HTR-8/SVneo (cell line): ENCODE results near the gene MEF2A.
"Not testable (repeated sequence)": the region's sequence is repeated elsewhere in the genome, so short reads cannot be mapped to it uniquely, and the experiment has no call there.

ENCODE experiments used
- DNase-seq: peaks from one replicate; pipeline ENCODE4 v3.0.0; 2011; ENCODE audit warnings: low spot score, mixed read lengths; ENCODE audit not compliant: insufficient read length
- FAIRE-seq: peaks from 2 replicates; lab custom pipeline; 2011; peaks lifted over from hg19 to GRCh38; lab: Jason Lieb, UNC

MEF2A gene

DNA sequence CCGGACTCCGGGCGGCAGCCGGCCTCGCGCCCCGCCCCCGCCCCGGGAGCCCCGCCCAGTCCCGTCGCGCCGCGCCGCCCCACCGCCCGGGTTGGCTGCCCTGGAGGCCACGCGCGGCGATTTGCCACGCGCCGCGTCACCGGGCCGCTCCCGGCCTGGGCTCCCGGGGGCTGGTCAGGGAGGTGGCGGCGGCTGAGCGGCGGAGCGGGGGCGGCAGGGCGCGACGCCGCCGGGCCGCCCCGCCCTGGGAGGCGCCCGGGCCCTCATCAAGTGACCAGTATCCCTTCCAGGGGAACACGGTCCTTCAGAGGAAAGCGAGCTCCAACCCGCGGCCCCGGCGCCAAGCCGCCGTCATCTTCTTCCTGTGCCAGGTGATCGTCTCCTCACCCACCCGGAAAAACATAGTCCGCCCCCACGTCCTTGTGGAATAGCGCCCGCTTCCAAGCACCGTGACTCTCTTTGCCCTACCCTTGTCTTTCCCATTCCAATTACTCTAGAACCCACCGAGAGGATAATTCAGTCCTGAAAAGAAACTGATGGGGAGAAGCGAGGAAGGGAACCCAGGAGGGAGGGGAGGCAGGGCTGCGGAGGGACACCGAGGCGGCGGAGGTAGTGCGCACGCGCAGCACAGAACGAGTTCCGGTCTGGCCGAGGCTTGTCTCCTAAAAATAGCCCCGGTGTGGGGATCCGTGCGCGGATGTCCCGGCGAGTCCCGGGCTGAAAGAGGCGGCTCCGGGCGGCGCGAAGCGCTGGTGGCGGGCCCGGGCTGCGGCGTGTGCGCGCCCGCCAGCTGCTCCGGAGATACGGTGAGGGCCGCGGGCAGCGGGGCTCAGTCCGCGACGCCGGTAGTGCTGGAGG lies at the start of gene MEF2A:
MEF2A (plus strand) TSS at position 686 of the 858 bp plus-strand sequence. CDS start 67,136 bp downstream, outside the sequence.
- peak; percentile 40 for FAIRE-seq
- DNase-seq: peak; percentile 89

DNA sequence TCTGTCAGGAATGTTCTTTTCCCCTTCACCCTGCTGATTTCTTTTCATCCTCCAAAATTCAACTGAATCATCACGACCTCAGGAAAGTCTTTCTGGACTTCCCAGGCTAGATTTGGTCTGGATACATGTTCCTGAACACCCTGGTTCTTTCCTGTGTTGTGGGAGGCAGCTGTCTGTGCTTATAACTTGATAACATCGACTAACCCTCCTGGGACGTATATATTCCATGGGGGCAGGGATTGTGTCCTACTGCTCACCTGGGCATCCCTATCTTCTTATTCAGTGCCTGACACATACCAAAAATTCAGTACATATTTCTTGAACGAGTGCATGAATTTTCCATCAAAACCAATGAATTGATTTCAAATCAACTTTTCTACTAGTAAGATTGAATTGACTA lies 47.6 kb upstream of the MEF2A start:
- FAIRE-seq (no peak), DNase-seq (no peak)

DNA sequence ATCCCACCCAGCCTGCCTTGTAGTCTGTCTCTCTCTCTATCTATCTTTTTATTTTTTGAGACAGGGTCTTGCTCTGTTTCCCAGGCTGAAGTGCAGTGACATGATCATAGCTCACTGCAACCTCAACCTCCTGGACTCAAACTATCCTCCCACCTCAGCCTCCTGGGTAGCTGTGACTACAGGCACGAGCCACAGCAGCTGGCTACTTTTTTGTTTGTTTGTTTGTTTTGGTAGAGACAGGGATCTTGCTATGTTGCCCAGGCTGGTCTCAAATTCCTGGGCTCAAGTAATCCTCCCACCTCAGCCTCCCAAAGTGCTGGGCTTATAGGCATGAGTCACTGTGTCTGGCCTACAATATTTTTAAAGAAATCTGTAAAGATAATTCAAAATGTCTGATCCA lies 46.4 kb upstream of the MEF2A start:
- not testable (repeated sequence) for DNase-seq, FAIRE-seq

DNA sequence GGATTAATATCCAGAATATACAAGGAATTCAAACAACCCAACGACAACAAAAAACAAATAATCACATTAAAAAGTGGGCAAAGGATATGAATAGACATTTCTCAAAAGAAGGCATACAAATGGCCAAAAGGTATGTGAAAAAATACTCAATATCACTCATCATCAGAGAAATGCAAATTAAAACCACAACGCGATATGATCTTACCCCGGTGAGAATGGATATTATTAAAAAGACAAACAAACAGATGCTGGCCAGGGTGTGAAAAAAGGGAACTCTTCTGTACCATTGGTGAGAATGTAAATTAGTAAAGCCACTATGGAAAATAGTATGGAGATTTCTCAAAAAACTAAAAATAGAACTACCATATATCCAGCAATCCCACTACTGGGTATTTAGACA lies 43.5 kb upstream of the MEF2A start:
- FAIRE-seq (no peak), DNase-seq (no peak)

DNA sequence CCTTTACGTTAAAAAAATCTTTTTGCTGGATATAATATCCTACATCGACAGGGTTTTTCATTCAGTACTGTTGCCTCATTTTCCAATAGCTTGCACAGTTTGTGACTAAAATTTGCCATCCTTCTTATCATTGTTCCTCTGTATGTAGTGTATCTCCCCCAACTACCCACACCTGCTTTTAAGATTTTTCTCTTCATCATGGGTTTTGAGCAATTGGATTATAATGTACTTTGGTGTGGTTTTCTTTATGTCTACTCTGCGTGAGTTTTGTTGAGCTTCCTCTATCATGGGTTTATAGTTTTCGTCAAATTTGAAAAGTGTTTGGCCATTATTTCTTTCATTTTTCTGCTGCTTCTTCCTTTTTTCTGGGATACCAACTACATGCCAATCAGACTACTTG lies 39.6 kb upstream of the MEF2A start:
- no peak for DNase-seq
- no peak for FAIRE-seq

DNA sequence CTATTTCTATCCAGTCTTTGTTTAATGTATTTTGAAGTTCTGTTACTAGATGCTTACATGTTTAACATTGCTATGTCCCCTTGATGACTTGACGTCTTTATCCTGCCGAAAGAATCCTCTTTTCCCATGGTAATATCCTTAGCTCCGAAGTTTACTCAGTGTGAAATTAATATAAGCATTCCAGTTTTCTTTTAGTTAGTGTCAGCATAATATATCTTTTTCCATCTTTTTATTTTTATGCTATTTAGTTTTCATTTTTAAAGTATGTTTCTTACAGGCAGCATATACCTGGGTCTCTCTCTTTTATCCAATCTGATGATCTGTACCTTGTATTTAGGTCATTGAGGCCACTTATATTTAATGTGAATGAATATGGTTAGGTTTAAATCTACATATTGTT lies 39.1 kb upstream of the MEF2A start:
- DNase-seq: no peak
- FAIRE-seq: no peak

DNA sequence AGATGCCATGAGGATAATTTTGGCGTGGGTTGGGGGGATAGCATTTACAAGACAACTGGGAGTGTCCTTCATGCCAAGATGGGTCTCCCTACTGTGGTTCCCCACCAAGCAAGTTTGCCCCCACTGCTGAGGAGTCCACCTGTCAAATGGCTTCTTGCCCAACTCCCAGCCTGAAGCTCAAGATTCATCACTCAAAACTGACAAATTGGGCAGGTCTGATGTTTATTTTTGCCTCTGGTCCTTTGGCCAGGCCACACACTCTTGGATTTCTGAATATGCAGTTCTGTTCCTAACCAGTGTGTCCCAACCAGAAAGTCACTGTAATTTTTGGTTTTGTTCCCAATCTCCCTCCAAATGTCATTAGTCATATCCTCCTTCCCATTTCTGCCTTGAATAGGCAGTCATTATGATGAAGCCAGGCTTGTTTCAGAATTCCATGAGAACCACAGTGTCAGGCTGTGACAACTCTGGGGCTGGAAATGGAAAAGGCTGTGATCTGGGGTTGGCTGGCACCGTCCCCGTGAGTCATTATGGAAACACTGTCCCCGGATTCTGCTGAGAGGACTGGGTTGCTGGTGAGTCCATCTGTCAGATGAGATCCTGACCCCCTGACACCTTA lies 29.3 kb upstream of the MEF2A start:
- no peak for FAIRE-seq

DNA sequence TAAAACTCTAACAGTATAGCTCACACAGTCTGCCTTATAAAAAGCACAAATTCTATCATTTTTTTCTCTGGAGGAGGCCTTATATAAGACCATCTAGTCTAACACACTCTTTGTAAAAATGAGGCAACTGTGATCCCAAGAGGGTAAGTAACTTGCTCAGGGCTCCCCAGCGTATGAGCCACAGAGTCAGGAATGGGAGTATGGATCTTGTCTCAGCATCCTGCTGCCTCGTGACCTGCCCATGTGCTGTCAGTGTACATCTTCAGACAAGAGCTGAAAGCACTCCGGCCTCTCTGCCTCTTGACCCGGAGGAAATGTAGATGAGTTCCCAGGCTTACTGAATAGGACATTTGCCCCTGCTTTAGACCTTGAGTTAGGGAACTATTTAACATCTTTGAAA lies 28.4 kb upstream of the MEF2A start:
- DNase-seq (no peak), FAIRE-seq (no peak)

More for the DNA sequence above, 29.3 kb upstream of the MEF2A start:
- DNase-seq: peak; percentile 56

DNA sequence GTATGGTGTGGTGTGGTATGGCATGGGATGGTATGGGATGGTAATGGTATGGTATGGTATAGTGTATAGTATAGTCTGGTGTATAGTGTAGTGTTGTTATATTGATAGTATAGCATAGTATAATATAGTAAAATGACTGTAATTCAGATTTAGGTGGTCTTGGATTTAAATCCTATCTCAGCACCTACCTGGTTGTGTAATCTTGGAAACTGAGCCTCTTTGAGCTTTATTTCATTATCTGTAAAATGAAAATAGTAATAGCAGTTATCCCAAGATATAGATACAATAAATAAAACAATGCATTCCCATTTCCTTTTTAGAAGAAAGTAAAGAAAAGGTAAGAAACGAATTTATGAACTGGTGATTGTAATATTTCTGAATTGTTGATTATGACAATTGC lies 27.5 kb upstream of the MEF2A start:
- no peak for FAIRE-seq
- DNase-seq: no peak

DNA sequence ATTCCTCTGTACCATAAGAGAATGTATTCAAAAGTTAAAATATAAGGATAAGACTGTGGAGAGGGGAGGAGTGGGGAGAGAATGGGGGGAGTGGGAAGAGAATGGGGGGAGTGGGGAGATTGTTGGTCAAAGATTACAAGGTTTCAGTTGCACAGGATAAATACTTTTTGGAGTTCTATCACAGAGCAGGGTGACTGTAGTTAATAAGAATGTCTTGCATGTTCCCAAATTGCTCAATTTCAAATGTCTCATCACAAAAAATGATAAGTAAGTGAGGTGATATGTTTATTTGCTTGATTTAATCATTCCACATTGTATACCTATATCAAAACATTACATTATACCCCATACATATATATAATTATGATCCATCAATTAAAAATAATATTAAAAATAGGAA lies 23.0 kb upstream of the MEF2A start:
- FAIRE-seq (no peak), DNase-seq (no peak)

DNA sequence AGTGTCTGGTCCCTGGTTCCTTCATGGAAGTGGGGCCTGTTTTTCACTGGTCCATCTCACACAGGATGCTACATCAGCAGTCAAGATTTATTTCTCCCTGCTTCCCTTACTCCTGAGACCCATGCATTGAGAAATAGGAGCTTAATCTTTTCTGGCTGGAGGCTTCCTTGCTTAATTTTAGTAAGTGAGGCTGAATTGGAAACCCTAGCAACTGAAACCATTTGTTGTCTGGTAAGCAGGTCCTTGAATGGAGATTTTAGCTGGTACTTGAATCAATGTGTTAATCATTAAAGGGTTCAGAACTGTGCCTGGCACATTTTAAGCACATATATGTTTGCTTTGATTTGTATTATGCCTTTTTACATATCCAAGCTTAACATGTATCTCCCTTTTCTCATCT lies 20.2 kb upstream of the MEF2A start:
- FAIRE-seq: no peak
- no peak for DNase-seq

DNA sequence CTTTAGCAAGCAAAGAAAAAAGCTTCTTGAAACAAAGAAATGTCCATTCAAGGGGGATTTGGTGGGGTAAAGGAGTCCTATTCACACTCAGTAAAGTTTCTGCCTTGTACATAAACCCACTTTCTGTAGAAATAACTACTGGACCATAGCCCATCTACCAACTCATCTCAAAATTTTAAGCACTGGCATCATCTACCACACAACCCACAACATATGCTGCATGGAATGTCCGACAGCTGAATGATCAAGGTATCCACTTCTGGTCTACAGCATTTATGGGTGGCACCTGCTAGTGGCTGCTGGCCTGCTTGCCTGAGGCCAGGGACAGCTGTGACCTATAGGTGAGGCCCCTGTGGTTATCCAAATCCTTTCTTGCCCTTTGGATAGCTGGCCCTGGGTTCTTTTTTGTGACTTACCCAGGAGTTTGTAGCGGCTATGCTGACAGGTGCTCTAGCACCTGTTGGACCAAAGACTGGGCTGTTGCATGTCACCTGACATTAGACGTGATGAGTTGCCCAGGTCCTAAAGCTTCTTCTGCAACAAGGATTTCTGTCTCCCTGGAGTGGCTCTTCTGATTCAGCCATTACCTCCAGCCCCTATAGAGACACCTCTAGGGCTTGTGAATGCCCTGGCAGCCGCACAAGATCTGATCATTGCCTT lies 19.2 kb upstream of the MEF2A start:
- FAIRE-seq (no peak), DNase-seq (no peak)

DNA sequence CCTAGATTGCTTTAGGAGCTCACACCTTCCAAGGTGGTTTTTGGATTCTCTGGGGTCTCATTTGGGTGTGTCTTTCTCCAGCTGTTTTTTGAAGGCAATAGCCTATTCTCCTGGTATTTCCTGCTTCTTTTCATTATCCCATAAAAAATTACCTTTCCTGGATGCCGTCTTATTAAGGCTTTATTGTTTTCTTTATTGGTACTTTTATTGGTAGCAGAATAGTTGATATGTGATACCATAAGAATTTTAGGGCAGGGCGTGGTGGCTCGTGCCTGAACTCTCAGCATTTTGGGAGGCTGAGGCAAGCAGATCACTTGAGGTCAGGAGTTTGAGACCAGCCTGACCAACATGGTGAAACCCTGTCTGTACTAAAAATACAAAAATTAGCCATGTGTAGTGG lies 18.3 kb upstream of the MEF2A start:
- DNase-seq (no peak), FAIRE-seq (no peak)

DNA sequence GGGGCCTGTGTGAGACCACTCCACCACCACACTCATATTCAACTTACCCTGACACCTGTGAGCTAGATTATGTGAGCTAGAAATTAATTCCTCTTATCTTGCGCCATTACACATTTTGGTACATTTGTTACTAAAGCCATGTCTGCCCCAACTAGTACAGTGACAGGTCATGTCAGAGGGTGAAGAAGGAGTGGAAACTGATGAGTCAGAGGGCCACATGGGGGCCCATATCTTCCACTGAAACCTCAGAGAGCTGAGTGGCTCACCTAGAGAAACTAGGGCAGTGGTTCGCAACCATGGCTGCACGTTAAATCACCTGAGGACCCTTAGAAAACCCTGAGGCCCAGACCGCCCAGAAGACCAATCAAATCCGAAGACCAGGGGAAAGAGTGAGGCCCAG lies 15.7 kb upstream of the MEF2A start:
- no peak for FAIRE-seq
- DNase-seq: no peak

DNA sequence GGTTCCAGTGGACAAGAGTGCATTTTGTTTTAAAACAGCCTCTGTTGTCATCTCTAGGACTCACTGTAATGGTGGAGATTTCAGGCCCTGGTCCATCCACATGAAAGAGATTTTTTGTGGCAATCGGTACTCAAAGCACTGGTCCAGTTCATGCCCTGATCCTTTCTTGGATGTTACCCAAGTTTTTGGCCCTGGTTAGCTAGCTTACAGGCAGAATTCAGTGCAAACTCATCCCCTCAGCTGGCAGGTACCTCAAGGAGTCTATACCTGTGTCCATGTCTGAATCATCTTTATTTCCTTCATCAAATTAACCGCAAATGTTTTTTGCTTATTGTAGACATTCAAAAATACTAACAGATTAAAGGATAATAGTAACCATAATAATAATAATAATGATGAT lies 13.7 kb upstream of the MEF2A start:
- no peak for FAIRE-seq
- no peak for DNase-seq

DNA sequence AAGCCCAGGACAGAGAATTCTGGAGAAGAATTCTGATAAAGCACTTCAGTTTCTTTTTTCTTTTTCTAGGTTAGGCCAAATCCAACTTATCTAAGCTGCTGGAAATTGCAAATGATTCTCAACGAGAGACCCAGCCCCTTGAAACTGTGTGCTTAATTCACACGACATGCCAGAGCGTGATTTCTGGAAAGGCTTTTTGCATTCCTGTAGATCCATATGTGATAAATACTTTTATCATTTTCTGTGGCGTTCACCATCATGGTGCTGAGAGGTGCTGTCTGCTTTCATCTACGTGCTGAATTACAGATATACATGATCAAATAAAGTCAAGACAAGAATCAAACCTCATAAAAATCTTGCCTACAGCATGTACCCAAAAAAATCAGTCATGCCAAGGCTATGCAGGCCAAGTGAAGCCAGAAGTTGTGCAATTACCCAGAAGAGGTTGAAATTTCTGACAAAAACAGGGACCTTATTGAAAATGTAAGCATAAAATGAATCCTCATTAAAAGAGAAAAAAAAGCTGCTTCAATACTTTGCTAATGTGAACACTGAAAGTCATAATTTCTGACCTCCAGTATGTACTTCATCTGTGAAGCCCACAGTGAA lies 10.8 kb upstream of the MEF2A start:
- FAIRE-seq (no peak), DNase-seq (no peak)

DNA sequence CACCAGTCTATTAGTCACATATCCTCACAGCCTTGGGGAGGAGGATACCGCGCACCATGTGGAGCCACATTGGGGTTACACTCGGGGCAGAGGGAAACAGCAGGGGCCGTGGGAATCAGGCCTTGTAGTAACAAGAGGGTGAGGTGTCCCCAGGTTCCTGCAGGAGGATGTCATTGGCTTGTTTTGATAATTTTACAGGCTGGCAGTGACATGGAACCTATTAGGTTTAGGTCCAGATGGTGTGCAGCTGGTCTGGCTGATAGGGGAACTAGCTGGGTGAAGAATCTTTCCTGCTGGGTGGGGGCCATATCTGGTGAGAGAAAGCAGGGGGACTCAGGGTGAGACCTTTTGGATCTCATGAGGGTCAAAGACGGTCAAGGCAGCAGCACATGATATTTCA lies 9.8 kb upstream of the MEF2A start:
- FAIRE-seq: no peak
- no peak for DNase-seq

DNA sequence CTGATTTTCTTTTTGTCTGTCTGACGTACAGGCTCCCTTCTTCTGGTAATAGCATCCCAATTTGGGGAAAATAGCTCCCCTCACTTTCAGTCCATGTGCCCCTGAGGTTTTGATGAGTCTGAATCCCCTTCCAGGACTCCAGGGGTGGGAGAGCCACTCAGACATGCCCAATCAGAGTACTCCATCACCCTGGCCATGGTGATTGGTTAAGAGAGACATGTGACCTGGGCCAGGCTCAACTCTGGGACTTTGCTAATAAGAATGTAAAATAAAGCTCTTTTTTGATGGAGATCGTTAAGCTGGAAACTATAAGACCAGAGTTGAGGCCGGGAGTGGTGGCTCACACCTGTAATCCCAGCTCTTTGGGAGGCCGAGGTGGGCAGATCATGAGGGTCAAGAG lies 9.2 kb upstream of the MEF2A start:
- no peak for DNase-seq
- FAIRE-seq: no peak

DNA sequence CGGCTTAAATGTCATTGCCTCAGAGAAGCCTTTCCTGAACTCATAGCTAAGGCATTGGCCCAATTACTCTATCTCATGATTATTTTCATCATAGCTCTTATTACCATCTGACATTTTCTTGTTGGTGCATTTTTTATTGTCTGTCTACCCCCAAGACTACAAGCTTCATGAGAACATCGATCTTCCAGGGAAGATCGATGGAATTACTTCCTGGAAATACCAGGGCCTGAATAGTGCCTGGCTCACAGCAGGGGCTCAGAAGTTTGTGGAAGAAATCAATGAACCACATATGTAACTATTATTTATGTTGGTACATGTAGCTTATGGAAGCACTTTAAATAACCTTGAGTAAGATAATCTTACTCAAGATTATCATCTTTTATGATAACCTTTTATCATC lies 7.7 kb upstream of the MEF2A start:
- DNase-seq (no peak), FAIRE-seq (no peak)

DNA sequence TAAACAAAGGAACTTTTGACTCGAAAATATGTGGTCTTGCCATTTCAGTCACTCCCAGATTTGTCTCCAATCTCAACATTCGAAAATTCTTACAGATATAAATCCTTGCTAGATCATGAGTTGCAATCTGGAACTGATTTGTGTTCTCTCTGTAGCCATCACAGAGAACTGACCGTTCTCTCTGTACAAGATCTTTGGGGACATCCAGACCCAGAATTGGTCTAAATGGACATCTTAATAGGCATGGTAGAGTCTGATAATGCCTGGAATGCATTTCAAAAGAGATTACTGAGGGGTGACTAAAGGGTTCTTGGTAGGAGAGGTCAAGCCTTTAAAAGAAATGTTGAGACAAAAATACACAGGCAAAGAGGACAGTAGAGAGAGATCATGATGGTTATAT lies 7.2 kb upstream of the MEF2A start:
- no peak for DNase-seq
- FAIRE-seq: no peak
